HL-60 (cell line): ENCODE measurements around the gene TMEM248.

Experiments used
- DNase-seq, 2 experiments: peaks; one replicate each; pipeline ENCODE4 v3.0.0-alpha.2; 2010 to 2020; ENCODE audit warnings: low read depth in 1 of 2, low spot score in 1 of 2
- H3K27ac ChIP-seq: fragments of 250-450 bp; sonication (Bioruptor Pico); replicated peaks from 2 replicates; pipeline ENCODE4 v1.5.1; 2020; ENCODE audit warnings: mild to moderate bottlenecking, moderate library complexity
- H3K27me3 ChIP-seq: fragments of 250-450 bp; sonication (Bioruptor Pico); 2 replicates; pipeline ENCODE4 v1.5.1; 2021; ENCODE audit warnings: mild to moderate bottlenecking, moderate library complexity; ENCODE audit not compliant: insufficient read depth, poor library complexity, severe bottlenecking
- H3K4me3 ChIP-seq: replicated peaks from 2 replicates; pipeline ENCODE4 v1.5.1; 2011; ENCODE audit warnings: mild to moderate bottlenecking, control low read depth, low read length; ENCODE audit not compliant: insufficient read depth
- GABPA ChIP-seq: IDR thresholded peaks from 2 replicates; pipeline ENCODE4 v1.6.1; 2012; ENCODE audit warnings: low read depth
- POLR2AphosphoS5 ChIP-seq: IDR thresholded peaks from 2 replicates; pipeline ENCODE4 v1.6.1; 2012; ENCODE audit warnings: low read depth
- SPI1 ChIP-seq: IDR thresholded peaks from 2 replicates; pipeline ENCODE4 v1.6.1; 2012; ENCODE audit warnings: low read depth, mild to moderate bottlenecking, borderline replicate concordance
- TF ChIP-seq, protein P1 (sequence below): IDR thresholded peaks from 2 replicates; pipeline ENCODE4 v1.6.1; 2012; ENCODE audit warnings: low read depth; ENCODE audit not compliant: insufficient replicate concordance
- TF ChIP-seq, protein P2 (sequence below): IDR thresholded peaks from one replicate; pipeline ENCODE4 v1.5.1; 2011; ENCODE audit warnings: low read length, control low read depth, inconsistent platforms; ENCODE audit not compliant: insufficient read depth

Gene TMEM248

DNA sequence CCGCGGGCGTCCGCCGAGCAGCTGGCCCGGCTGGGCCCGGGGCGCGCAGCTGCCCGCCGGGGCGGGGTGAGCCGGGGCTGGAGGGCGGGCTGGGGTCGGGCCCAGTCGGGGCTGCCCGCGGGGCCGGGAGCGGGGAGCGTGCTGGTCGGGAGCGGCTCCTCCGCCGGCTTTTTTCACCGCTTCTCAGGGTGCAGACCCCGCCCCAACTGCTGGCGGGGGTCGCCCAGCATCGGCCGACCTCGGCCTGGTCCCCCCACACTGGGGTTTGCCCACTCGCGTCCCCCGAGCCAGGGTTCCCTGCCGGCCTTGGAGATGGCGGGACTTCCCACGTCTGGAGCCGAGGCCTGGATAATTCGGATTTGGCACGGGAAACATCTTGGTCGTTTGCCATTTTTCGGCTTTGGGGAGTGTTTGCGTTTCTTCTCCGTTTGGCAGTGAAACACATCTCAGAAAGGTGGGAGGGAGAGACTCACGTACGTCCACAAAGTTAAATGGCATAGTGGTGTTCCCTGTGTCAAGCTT is 432 bp downstream of the TMEM248 start:
- TF ChIP-seq GABPA (no peak), POLR2AphosphoS5 (no peak), SPI1 (no peak)
- TF ChIP-seq, protein P1, sequence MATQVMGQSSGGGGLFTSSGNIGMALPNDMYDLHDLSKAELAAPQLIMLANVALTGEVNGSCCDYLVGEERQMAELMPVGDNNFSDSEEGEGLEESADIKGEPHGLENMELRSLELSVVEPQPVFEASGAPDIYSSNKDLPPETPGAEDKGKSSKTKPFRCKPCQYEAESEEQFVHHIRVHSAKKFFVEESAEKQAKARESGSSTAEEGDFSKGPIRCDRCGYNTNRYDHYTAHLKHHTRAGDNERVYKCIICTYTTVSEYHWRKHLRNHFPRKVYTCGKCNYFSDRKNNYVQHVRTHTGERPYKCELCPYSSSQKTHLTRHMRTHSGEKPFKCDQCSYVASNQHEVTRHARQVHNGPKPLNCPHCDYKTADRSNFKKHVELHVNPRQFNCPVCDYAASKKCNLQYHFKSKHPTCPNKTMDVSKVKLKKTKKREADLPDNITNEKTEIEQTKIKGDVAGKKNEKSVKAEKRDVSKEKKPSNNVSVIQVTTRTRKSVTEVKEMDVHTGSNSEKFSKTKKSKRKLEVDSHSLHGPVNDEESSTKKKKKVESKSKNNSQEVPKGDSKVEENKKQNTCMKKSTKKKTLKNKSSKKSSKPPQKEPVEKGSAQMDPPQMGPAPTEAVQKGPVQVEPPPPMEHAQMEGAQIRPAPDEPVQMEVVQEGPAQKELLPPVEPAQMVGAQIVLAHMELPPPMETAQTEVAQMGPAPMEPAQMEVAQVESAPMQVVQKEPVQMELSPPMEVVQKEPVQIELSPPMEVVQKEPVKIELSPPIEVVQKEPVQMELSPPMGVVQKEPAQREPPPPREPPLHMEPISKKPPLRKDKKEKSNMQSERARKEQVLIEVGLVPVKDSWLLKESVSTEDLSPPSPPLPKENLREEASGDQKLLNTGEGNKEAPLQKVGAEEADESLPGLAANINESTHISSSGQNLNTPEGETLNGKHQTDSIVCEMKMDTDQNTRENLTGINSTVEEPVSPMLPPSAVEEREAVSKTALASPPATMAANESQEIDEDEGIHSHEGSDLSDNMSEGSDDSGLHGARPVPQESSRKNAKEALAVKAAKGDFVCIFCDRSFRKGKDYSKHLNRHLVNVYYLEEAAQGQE, result no peak
- TF ChIP-seq, protein P2, sequence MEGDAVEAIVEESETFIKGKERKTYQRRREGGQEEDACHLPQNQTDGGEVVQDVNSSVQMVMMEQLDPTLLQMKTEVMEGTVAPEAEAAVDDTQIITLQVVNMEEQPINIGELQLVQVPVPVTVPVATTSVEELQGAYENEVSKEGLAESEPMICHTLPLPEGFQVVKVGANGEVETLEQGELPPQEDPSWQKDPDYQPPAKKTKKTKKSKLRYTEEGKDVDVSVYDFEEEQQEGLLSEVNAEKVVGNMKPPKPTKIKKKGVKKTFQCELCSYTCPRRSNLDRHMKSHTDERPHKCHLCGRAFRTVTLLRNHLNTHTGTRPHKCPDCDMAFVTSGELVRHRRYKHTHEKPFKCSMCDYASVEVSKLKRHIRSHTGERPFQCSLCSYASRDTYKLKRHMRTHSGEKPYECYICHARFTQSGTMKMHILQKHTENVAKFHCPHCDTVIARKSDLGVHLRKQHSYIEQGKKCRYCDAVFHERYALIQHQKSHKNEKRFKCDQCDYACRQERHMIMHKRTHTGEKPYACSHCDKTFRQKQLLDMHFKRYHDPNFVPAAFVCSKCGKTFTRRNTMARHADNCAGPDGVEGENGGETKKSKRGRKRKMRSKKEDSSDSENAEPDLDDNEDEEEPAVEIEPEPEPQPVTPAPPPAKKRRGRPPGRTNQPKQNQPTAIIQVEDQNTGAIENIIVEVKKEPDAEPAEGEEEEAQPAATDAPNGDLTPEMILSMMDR, result no peak
- peak overlapping the region; percentile 99 for H3K4me3 ChIP-seq
- DNase-seq, result no peak
- H3K27ac ChIP-seq, result peak overlapping the region; percentile 70
- H3K27me3 ChIP-seq, result no peaks in the 10 kb centered on the region

DNA sequence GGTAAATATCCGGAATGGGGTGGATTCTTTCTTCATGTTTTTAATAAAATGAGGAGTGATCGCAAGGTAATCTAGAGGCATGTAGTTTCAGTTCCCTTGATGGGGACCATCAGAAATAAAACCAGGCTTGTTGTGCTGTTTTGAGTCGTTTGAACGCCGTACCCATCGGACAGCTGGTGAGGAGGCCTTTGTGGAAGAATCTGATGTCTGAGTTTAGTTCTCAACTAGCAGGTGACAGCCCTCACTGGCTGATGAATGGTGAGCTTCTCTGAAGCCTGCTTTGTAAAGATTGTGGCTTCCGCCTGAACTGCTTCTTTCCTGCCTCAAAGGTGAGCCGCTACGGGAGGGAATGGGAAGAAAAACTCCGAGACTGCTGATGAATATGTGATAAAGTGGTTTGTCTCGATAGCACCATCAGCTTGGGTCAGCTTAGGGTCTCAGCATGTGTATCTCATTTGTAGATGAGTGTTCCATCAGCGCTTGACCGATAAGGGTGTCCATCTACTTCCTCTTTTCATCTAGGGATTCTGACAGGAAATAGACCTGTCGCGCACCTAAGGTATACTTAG is 977 bp downstream of the TMEM248 start:
- Histone ChIP-seq H3K4me3 (peak overlapping the region; percentile 99), H3K27ac (peak overlapping the region; percentile 70), H3K27me3 (no peaks in the 10 kb centered on the region)
- TF ChIP-seq, protein P2, result no peak
- no peak for TF ChIP-seq SPI1
- TF ChIP-seq GABPA, result no peak
- TF ChIP-seq POLR2AphosphoS5, result no peak
- TF ChIP-seq, protein P1, result no peak
- DNase-seq, result peak in 1 of 2 experiments; percentile 32

DNA sequence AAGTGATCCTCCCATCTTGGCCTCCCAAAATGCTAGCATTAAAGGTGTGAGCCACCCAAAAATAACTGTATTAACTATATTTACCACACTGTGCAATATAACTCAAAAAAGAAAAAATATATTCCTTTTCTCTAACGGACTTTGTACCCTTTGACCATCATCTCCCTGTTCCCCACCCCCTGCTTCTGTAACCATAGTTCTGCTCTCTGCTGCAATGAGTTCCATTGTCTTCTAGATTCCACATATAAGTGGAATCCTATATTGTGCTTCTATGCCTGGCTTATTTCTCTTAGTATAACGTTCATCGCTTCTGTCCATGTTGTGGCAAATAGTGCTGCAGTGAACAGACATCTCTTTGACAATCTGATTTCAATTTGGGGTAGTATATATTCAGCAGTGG is 4.2 kb downstream of the TMEM248 start:
- Histone ChIP-seq H3K27me3 (no peaks in the 10 kb centered on the region), H3K4me3 (no peak overlapping the region), H3K27ac (no peak overlapping the region)
- no peak for DNase-seq
- TF ChIP-seq, protein P1, result no peak
- TF ChIP-seq, protein P2, result no peak
- no peak for TF ChIP-seq SPI1
- TF ChIP-seq POLR2AphosphoS5, result no peak
- no peak for TF ChIP-seq GABPA
